Smooth muscle cell of the brain vasculature (primary cell): ENCODE data around the gene RFX5.

ENCODE experiments used
- DNase-seq: peaks from one replicate; pipeline ENCODE4 v3.0.0-alpha.2; 2012; ENCODE audit warnings: low read depth, low spot score

The RFX5 gene

GRCh38 chr1:151325231-151325630, 21.8 kb downstream of the RFX5 start:
- no peak for DNase-seq

GRCh38 chr1:151324390-151324930, 22.6 kb downstream of the RFX5 start:
- no peak for DNase-seq

GRCh38 chr1:151318975-151319374, 28.1 kb downstream of the RFX5 start:
- DNase-seq: no peak

- no peak for DNase-seq
Measured at GRCh38 chr1:151315565-151316235, 31.4 kb downstream of the RFX5 start.

GRCh38 chr1:151314137-151314875, 32.7 kb downstream of the RFX5 start:
- peak; percentile 45 for DNase-seq

GRCh38 chr1:151313501-151313900, 33.6 kb downstream of the RFX5 start:
- no peak for DNase-seq

- no peak for DNase-seq
Measured at GRCh38 chr1:151312826-151313225, 34.2 kb downstream of the RFX5 start.

- no peak for DNase-seq
Measured at GRCh38 chr1:151312411-151312810, 34.6 kb downstream of the RFX5 start.

- DNase-seq: peak; percentile 92
Measured at GRCh38 chr1:151311589-151312331, 35.3 kb downstream of the RFX5 start.

GRCh38 chr1:151311011-151311410, 36.0 kb downstream of the RFX5 start:
- DNase-seq: no peak

- DNase-seq: peak; percentile 72
Measured at GRCh38 chr1:151309811-151310323, 37.2 kb downstream of the RFX5 start.

GRCh38 chr1:151294742-151295462, 52.1 kb downstream of the RFX5 start:
- no peak for DNase-seq

GRCh38 chr1:151293093-151293492, 54.0 kb downstream of the RFX5 start:
- no peak for DNase-seq

GRCh38 chr1:151292207-151293030, 54.6 kb downstream of the RFX5 start:
- no peak for DNase-seq

GRCh38 chr1:151290709-151291303, 56.2 kb downstream of the RFX5 start:
- no peak for DNase-seq
